Endothelial cell (in vitro differentiated cells): ENCODE measurements around the gene ITGB2. TPM values are rescaled to one million over a fixed set of nuclear protein-coding genes. Genes with fewer than 3 reads are reported as not detected.
A peak's percentile ranks its signal among the peaks of the same experiment; 100 is the strongest.

ENCODE experiments used
- DNase-seq: peaks from one replicate; pipeline ENCODE4 v3.0.0; 2021; ENCODE audit warnings: low spot score
- H3K27ac Mint-ChIP-seq: one replicate; pipeline ENCODE4 v1.8.0; 2021; ENCODE audit warnings: mixed read lengths, inconsistent platforms; ENCODE audit not compliant: unreplicated experiment
- H3K27me3 Mint-ChIP-seq: one replicate; pipeline ENCODE4 v1.8.0; 2021; ENCODE audit warnings: mild to moderate bottlenecking, moderate library complexity, mixed read lengths, inconsistent platforms; ENCODE audit not compliant: unreplicated experiment
- H3K36me3 Mint-ChIP-seq: one replicate; pipeline ENCODE4 v1.8.0; 2021; ENCODE audit warnings: mild to moderate bottlenecking, low read depth, mixed read lengths, inconsistent platforms; ENCODE audit not compliant: unreplicated experiment
- H3K4me1 Mint-ChIP-seq: one replicate; pipeline ENCODE4 v1.8.0; 2021; ENCODE audit warnings: mild to moderate bottlenecking, mixed read lengths, inconsistent platforms; ENCODE audit not compliant: unreplicated experiment
- H3K4me3 Mint-ChIP-seq: one replicate; pipeline ENCODE4 v1.8.0; 2021; ENCODE audit warnings: mild to moderate bottlenecking, mixed read lengths, inconsistent platforms; ENCODE audit not compliant: unreplicated experiment
- H3K9me3 Mint-ChIP-seq: one replicate; pipeline ENCODE4 v1.8.0; 2021; ENCODE audit warnings: mixed read lengths, inconsistent platforms; ENCODE audit not compliant: unreplicated experiment
- CTCF ChIP-seq: fragments of 200-600 bp; sonication (generic); IDR thresholded peaks from one replicate; pipeline ENCODE4 v1.5.0; 2021; ENCODE audit warnings: antibody characterized with exemption; ENCODE audit not compliant: unreplicated experiment
- total RNA-seq: library from RNA; stranded (reverse); fragmentation: NEBNext Ultra II Directional; extraction: Animal tissue kit (Norgen Biotek cat#: 25700); gene quantifications from one replicate; pipeline ENCODE4 v1.2.1, GENCODE V29; 2021; ENCODE audit not compliant: unreplicated experiment

Gene ITGB2
- total RNA-seq, 1 donor from 2014 or later: 21.3 TPM

DNA sequence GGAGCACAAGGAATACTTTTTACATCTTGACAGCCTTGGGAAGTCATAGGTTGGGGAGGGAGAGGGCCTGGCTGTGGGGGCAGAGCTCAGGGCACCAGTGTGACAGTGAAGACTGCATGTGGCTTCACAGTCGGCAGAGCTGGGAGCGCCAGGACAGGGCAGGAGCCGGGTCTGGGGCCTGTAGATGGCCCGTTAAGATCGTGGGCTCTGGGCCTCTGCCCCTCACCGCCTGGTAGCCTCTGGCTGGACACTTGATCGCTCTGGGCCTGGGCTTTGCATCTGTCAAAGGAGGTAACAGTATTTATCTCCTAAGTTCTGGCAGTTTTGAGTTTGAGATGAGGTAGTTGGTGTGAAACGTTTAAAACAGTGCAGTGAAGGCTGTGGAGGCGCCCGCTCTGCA lies 23.9 kb upstream of the ITGB2 start:
- no peak for DNase-seq
- Mint-ChIP-seq H3K4me1 (peaks cover 14% of the 10 kb centered on the region), H3K36me3 (peaks cover 9% of the 10 kb centered on the region), H3K27me3 (peaks cover 8% of the 10 kb centered on the region), H3K27ac (no peak overlapping the region), H3K9me3 (no peaks in the 10 kb centered on the region), H3K4me3 (no peak overlapping the region)
- no peak for TF ChIP-seq CTCF

DNA sequence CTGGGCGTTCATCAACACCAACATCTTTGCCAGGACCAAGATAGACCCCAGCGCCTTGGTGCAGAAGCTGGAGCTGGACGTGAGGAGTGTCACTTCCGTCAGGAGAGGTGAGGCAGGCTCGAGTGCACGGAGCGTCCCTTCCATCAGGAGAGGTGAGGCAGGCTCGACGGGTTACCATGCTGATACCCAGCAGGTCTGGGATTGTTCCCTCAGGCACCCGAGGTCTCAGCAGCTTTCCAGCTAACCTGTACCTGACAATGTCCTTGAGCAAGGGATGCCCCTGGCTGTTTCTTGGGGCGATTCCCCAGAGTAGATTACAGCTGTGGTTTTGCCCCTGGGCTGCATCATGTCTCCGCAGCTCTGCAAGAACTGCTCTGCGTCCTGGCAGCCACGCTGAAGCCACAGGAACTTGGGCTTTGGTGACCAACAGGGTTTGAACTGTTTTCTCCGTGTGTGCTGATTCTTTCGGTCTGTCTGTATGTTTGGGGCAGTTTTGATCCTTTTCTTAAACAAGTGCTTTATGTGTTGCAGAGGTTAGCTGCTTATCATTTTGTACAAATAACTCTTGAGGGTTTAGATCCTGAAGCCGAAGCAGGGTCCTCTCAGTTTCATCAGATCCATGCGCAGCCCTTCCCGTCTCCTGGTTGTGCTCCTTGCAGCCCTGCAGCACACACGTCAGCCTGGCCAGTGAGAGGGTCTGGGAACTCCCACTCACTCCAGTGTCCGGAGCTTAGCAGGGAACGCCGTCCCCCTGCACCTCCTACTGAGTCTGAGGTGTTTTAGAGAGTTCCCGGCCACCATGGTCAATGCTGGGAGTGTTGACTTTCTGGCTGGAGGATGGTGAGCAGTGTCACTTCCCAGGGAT lies 23.2 kb upstream of the ITGB2 start:
- Mint-ChIP-seq H3K27ac (no peak overlapping the region), H3K36me3 (peaks cover 9% of the 10 kb centered on the region), H3K27me3 (peaks cover 11% of the 10 kb centered on the region)

GRCh38 chr21:44943005-44943685 lies 22.4 kb upstream of the ITGB2 start:
- Mint-ChIP-seq H3K27me3 (peaks cover 11% of the 10 kb centered on the region), H3K27ac (no peak overlapping the region), H3K9me3 (no peaks in the 10 kb centered on the region), H3K4me1 (peaks cover 17% of the 10 kb centered on the region), H3K4me3 (no peak overlapping the region), H3K36me3 (peaks cover 9% of the 10 kb centered on the region)
- DNase-seq: no peak
- no peak for TF ChIP-seq CTCF

More for the DNA sequence above, 23.2 kb upstream of the ITGB2 start:
- Mint-ChIP-seq H3K4me1 (peaks cover 17% of the 10 kb centered on the region), H3K9me3 (no peaks in the 10 kb centered on the region), H3K4me3 (no peak overlapping the region)
- no peak for TF ChIP-seq CTCF
- no peak for DNase-seq

DNA sequence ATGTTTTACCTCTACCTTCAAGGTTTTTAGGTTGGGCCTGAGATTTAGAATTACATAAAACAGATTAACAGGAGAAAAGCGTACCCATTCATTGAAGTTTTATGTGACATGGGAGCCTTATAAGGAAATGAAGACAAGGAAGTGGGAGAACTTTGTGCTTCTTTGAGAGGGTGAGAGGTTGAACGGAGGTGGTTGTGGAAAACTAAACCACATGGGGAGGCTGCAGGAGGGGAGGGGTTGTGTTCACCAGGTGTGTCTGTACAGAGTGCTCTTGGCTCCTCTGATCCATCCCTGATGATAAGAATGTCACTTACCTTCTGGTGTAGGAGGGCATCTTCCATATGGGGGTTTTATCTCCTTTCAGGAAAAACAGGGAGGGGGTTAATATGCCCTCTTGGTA lies 21.9 kb upstream of the ITGB2 start:
- Mint-ChIP-seq H3K9me3 (no peaks in the 10 kb centered on the region), H3K4me3 (peak overlapping the region; percentile 63), H3K36me3 (peaks cover 9% of the 10 kb centered on the region), H3K27me3 (peaks cover 12% of the 10 kb centered on the region), H3K4me1 (peaks cover 17% of the 10 kb centered on the region), H3K27ac (peak overlapping the region; percentile 70)
- DNase-seq: no peak
- TF ChIP-seq CTCF: no peak

- Mint-ChIP-seq H3K9me3 (no peaks in the 10 kb centered on the region), H3K4me3 (peak overlapping the region; percentile 91), H3K27ac (no peak overlapping the region), H3K27me3 (peaks cover 13% of the 10 kb centered on the region), H3K36me3 (peaks cover 9% of the 10 kb centered on the region), H3K4me1 (peaks cover 17% of the 10 kb centered on the region)
- DNase-seq: no peak
- no peak for TF ChIP-seq CTCF
These were observed 20.9 kb upstream of the ITGB2 start for GRCh38 chr21:44941567-44941966.
